GM12891 (cell line): ENCODE results near the gene TMEM208.

ENCODE experiments used
- POLR2AphosphoS5 ChIP-seq: IDR thresholded peaks from 2 replicates; pipeline ENCODE4 v1.6.1; 2011; ENCODE audit warnings: low read depth, low read length, control low read depth
- TAF1 ChIP-seq: IDR thresholded peaks from 2 replicates; pipeline ENCODE4 v1.6.1; 2011; ENCODE audit warnings: low read depth, low read length, control low read depth

DNA sequence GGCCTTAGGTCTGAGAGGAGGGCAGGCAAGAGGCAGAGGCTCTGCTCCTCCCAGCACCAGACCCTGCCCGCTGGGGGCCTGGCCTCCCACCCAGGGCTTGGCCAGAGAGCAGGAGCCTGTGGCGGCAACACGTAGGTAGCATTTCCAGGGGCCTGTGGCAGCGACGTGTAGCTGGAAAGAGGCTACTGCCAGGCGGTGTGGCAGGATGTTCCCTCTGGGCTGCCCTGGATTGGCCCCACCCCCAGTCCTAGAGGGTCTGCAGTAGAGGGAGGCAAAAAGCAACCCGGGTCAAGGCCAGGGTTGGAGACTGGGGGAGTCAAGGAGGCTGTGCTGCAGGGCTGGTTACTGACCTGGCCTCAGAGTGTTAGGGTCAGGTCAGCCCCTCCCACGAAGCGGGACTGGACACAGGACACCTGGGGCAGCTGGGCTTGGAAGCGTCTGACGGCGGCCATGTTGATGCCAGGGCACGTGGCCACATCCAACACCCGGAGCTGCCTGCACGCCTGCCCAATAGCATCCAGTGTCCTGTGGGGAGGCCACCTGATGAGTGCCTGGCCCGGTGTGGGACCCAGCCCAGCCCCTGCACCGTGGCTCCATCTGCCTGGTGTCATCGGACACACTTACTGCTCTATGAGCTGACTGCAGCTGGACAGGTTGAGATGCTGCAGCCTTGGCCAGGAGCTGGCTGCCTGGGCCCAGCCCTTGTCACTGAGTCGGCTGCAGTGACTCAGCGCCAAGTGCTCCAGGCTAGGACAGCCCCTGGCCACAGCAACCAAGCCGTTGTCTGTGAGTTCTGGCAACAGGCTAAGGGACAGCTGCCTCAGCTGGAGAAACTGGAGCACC, 19.5 kb upstream of the TMEM208 start:
- TF ChIP-seq TAF1 = no peak
- peak; percentile 38; the same call in 1 of the 2 replicates for TF ChIP-seq POLR2AphosphoS5
